ENCODE measurements around the gene PSENEN. TPM values are rescaled to one million over a fixed set of nuclear protein-coding genes. Genes with fewer than 3 reads are reported as not detected.

PSENEN gene
- total and polyA plus RNA-seq, 9 of the 15 experiments (the other 6 are each of a cell fraction or from before 2014, with no cell fraction given) = 34.5 to 299 (median 61.1) TPM

DNA sequence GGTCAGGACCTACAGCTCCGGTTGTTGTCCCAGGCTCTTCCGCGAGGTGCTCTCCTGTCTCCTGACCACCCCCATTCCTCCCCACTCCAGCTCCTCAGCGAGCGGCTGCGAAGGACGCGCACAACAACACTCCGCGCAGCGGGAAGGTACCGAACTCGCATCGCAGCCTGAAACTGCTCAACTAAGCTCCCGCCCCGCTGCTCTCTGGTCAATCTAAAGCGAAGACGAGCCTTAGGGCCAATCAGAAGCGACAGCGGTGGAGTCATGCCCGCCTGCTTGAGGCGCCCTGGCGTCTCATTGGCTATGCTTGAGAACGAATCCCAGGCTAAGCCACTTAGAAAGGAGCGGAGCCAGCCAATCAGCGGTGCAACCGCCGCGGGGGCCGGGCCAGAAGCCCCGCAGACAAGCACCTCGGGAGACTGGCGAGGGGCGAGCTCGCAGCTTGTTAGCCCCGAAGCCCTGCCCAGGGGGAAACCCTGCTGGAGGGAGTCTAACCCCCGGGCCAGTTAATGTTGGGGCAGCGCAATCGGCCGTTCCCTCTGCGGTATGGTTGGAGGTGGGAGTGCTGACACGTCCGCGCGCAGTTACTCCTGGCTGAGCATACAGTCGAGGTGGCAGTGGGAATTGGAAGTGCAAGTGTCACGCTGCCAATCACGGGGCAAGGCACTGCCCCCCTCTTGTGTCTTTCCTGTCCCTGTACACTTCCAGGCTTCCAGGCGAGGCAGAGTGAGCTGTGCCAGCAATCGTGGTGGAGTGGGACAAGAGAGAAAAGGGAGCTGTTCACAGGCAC is 43.0 kb upstream of the PSENEN start (continued):
- TF ChIP-seq E2F6 (IDR thresholded peaks at IDR 0.05; ENCODE audit: borderline replicate concordance in 1 of 2, extremely low read depth in 1 of 2, insufficient read depth in 1 of 2, insufficient read length in 1 of 2, low read depth in 1 of 2, low read length in 1 of 2, poor library complexity in 1 of 2, severe bottlenecking in 1 of 2) (peak; percentile 9 to 67), BRF1 (IDR thresholded peaks at IDR 0.05; ENCODE audit: borderline replicate concordance, extremely low read depth, insufficient read length) (no peak), THRB (CRISPR knock-in tag; conservative IDR thresholded peaks at IDR 0.05) (no peak), NFIX (CRISPR knock-in tag; IDR thresholded peaks at IDR 0.05; ENCODE audit: low read depth) (no peak), MAFK (IDR thresholded peaks at IDR 0.05; ENCODE audit: low read length) (no peak), HDAC2 (IDR thresholded peaks at IDR 0.05) (peak; percentile 31; the same call in 1 of the 2 replicates), ETS2 (tag; IDR thresholded peaks at IDR 0.05; ENCODE audit: borderline replicate concordance, poor library complexity, severe bottlenecking) (no peak), MAZ (CRISPR knock-in tag; conservative IDR thresholded peaks at IDR 0.05 in 1 of 2, IDR thresholded peaks at IDR 0.05 in 1 of 2) (no peak; a peak in 1 of 4 replicates), GTF2E2 (tag; IDR thresholded peaks at IDR 0.05) (no peak), SAFB (IDR thresholded peaks at IDR 0.05; ENCODE audit: borderline replicate concordance, low read depth, low read length) (no peak), ATF1 (CRISPR knock-in tag; IDR thresholded peaks at IDR 0.05) (no peak), ATF1 (tag; IDR thresholded peaks at IDR 0.05) (peak; percentile 82), ZNF79 (CRISPR knock-in tag; IDR thresholded peaks at IDR 0.05; ENCODE audit: low read depth) (no peak), WHSC1 (IDR thresholded peaks at IDR 0.05; ENCODE audit: low read length) (no peak), NFIC (IDR thresholded peaks at IDR 0.05) (no peak), ZNF717 (CRISPR knock-in tag; IDR thresholded peaks at IDR 0.05) (no peak), SMARCE1 (IDR thresholded peaks at IDR 0.05) (no peak), HES1 (IDR thresholded peaks at IDR 0.05; ENCODE audit: low read depth) (no peak)
- TF ChIP-seq, protein P1, sequence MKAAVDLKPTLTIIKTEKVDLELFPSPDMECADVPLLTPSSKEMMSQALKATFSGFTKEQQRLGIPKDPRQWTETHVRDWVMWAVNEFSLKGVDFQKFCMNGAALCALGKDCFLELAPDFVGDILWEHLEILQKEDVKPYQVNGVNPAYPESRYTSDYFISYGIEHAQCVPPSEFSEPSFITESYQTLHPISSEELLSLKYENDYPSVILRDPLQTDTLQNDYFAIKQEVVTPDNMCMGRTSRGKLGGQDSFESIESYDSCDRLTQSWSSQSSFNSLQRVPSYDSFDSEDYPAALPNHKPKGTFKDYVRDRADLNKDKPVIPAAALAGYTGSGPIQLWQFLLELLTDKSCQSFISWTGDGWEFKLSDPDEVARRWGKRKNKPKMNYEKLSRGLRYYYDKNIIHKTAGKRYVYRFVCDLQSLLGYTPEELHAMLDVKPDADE (conservative IDR thresholded peaks at IDR 0.05; ENCODE audit: control insufficient read depth, low read depth, low read length) = no peak
- TF ChIP-seq, protein P2, sequence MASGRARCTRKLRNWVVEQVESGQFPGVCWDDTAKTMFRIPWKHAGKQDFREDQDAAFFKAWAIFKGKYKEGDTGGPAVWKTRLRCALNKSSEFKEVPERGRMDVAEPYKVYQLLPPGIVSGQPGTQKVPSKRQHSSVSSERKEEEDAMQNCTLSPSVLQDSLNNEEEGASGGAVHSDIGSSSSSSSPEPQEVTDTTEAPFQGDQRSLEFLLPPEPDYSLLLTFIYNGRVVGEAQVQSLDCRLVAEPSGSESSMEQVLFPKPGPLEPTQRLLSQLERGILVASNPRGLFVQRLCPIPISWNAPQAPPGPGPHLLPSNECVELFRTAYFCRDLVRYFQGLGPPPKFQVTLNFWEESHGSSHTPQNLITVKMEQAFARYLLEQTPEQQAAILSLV (tag; IDR thresholded peaks at IDR 0.05) = no peak
